CD14-positive monocyte (primary cell): ENCODE measurements around the gene GRIK5. TPM values are rescaled to one million over a fixed set of nuclear protein-coding genes. Genes with fewer than 3 reads are reported as not detected.

ENCODE experiments used
- DNase-seq, 3 donors: peaks; one replicate each; pipeline ENCODE4 v3.0.0-alpha.2; 2011 to 2022
- H2AFZ ChIP-seq: 2 replicates; pipeline ENCODE4 v1.6.0; 2012; ENCODE audit warnings: mild to moderate bottlenecking, low read depth, low read length, inconsistent platforms; ENCODE audit not compliant: insufficient read depth, poor library complexity, severe bottlenecking
- H3K27ac ChIP-seq, 2 donors: 1 replicate in 1 of 2; 2 replicates in 1 of 2; pipeline ENCODE4 v1.5.1; 2012 to 2013; ENCODE audit warnings: low read length in 2 of 2, control low read depth in 1 of 2, inconsistent platforms in 1 of 2, low read depth in 1 of 2, mild to moderate bottlenecking in 1 of 2
- H3K27me3 ChIP-seq, 2 donors: one replicate each; pipeline versions ENCODE4 v1.6.0 to v1.6.1; 2011 to 2013; ENCODE audit warnings: low read length in 2 of 2; ENCODE audit not compliant: control insufficient read depth in 2 of 2, insufficient read depth in 2 of 2
- H3K36me3 ChIP-seq, 2 donors: replicated peaks in 1 of 2; 1 replicate in 1 of 2; 2 replicates in 1 of 2; pipeline versions ENCODE4 v1.5.1 to v1.6.1; 2012 to 2013; ENCODE audit warnings: low read length in 2 of 2, control low read depth in 1 of 2, inconsistent platforms in 1 of 2, mild to moderate bottlenecking in 1 of 2; ENCODE audit not compliant: insufficient read depth in 2 of 2, control insufficient read depth in 1 of 2
- H3K4me1 ChIP-seq, 2 donors: 1 replicate in 1 of 2; 2 replicates in 1 of 2; pipeline versions ENCODE4 v1.5.1 to v1.6.1; 2012 to 2013; ENCODE audit warnings: low read length in 2 of 2, control low read depth in 1 of 2, inconsistent platforms in 1 of 2, mild to moderate bottlenecking in 1 of 2, moderate library complexity in 1 of 2; ENCODE audit not compliant: insufficient read depth in 2 of 2, control insufficient read depth in 1 of 2
- H3K4me2 ChIP-seq: replicated peaks from 2 replicates; pipeline ENCODE3; 2012; ENCODE audit warnings: low read length, moderate library complexity, mild to moderate bottlenecking; ENCODE audit not compliant: poor library complexity, severe bottlenecking; ENCODE audit errors: extremely low read depth
- H3K4me3 ChIP-seq, 3 experiments: fragments of 200-600 bp in 1 of 3; sonication (generic) in 1 of 3; replicated peaks in 1 of 3; 1 replicate in 2 of 3; 2 replicates in 1 of 3; pipeline ENCODE4 v1.5.1; 2011 to 2013; ENCODE audit warnings: low read length in 3 of 3, mild to moderate bottlenecking in 3 of 3, control low read depth in 2 of 3, low read depth in 2 of 3, inconsistent platforms in 1 of 3, moderate library complexity in 1 of 3
- H3K79me2 ChIP-seq: 2 replicates; pipeline ENCODE4 v1.6.0; 2012; ENCODE audit warnings: mild to moderate bottlenecking, control low read depth, inconsistent platforms, low read length, moderate library complexity; ENCODE audit not compliant: insufficient read depth
- H3K9ac ChIP-seq: 2 replicates; pipeline ENCODE4 v1.6.0; 2017; ENCODE audit warnings: low read length, mild to moderate bottlenecking; ENCODE audit not compliant: insufficient read depth, poor library complexity, severe bottlenecking
- H3K9me3 ChIP-seq, 2 donors: replicated peaks in 1 of 2; 1 replicate in 1 of 2; 2 replicates in 1 of 2; pipeline versions ENCODE4 v1.5.1 to v1.6.1; 2012 to 2013; ENCODE audit warnings: low read length in 2 of 2, control low read depth in 1 of 2; ENCODE audit not compliant: control insufficient read depth in 1 of 2, insufficient read depth in 1 of 2
- H4K20me1 ChIP-seq: 2 replicates; pipeline ENCODE4 v1.6.0; 2012; ENCODE audit warnings: mild to moderate bottlenecking, low read length, control low read depth, moderate library complexity; ENCODE audit not compliant: insufficient read depth
- H3K27ac Mint-ChIP-seq, 7 donors: one replicate each; pipeline ENCODE4 v1.8.0; 2020; ENCODE audit warnings: mild to moderate bottlenecking in 7 of 7, mixed read lengths in 7 of 7, moderate library complexity in 6 of 7, inconsistent platforms in 2 of 7
- H3K27me3 Mint-ChIP-seq, 3 donors: one replicate each; pipeline ENCODE4 v1.8.0; 2021 to 2022; ENCODE audit warnings: low read depth in 3 of 3, mild to moderate bottlenecking in 3 of 3, mixed read lengths in 3 of 3, moderate library complexity in 3 of 3, inconsistent platforms in 1 of 3
- H3K36me3 Mint-ChIP-seq, 2 donors: one replicate each; pipeline ENCODE4 v1.8.0; 2020; ENCODE audit warnings: mixed read lengths in 2 of 2, inconsistent platforms in 1 of 2, mild to moderate bottlenecking in 1 of 2
- H3K4me1 Mint-ChIP-seq: one replicate; pipeline ENCODE4 v1.8.0; 2020; ENCODE audit warnings: mild to moderate bottlenecking, mixed read lengths
- H3K4me3 Mint-ChIP-seq, 2 donors: one replicate each; pipeline ENCODE4 v1.8.0; 2020; ENCODE audit warnings: mild to moderate bottlenecking in 2 of 2, mixed read lengths in 2 of 2, moderate library complexity in 1 of 2
- H3K9me3 Mint-ChIP-seq, 7 donors: one replicate each; pipeline ENCODE4 v1.8.0; 2020 to 2022; ENCODE audit warnings: mixed read lengths in 7 of 7, mild to moderate bottlenecking in 6 of 7, moderate library complexity in 6 of 7, inconsistent platforms in 2 of 7
- WGBS: methylation state at CpG from one replicate; pipeline ENCODE4 v1.1.5; 2013; ENCODE audit warnings: missing lambda C conversion rate; ENCODE audit not compliant: insufficient coverage; 5-methylcytosine and 5-hydroxymethylcytosine counted together
- intact Hi-C, 2 donors: fragments of 100-400 bp; cut with micrococcal nuclease; formaldehyde crosslinking; loops; one replicate each; pipeline versions ENCODE4 v1.15.0 to v1.15.1; 2023
- polyA plus RNA-seq, 3 donors: library from polyadenylated mRNA; depleted of rRNA in 1 of 3; unstranded in 2 of 3; stranded (reverse) in 1 of 3; fragments of 300-500 nt in 2 of 3; fragments of >200 nt in 1 of 3; fragmentation: Illumina TruSeq in 2 of 3; gene quantifications; 1 replicate in 2 of 3; 2 replicates in 1 of 3; pipeline ENCODE4 v1.2.3, GENCODE V29; 2012 to 2021
- TF ChIP-seq, protein P1 (sequence below): fragments of 200-600 bp; IDR thresholded peaks from one replicate; pipeline ENCODE4 v1.8.0; 2022; ENCODE audit warnings: antibody characterized with exemption, mild to moderate bottlenecking

Gene GRIK5
- polyA plus RNA-seq, 3 donors: 0.12 to 0.28 TPM; not detected in 1

DNA sequence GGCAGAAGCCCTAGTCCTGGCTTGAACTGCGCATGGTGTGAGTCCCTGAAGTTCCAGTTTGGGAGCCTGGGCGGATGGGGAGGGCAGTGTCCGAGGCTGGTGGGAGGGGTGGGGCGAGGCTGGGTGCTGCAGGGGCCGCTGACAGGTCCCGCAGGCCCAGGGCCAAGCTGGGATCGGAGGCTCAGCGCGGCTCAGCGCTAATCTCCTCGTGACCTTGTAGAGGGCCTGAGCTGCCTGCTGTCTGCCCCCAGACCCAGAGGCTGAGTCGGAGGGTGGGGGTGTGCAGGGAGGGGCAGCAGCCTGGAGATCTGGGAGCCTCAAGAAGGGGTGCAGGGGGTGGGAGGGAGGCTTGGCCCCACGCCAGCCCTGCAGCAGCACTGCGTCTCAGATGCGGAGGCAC lies 79.0 kb downstream of the GRIK5 start:
- no peak overlapping the region for H3K4me2 ChIP-seq
- H3K9me3 ChIP-seq: no peaks in the 10 kb centered on the region
- no peak overlapping the region for H3K27ac Mint-ChIP-seq
- DNase-seq: no peak
- H3K27me3 ChIP-seq: peaks cover 4 to 29% of the 10 kb centered on the region in 2 donors
- no peaks in the 10 kb centered on the region for H3K79me2 ChIP-seq
- H3K4me1 ChIP-seq: peaks cover 4 to 13% of the 10 kb centered on the region in 2 donors
- H3K27ac ChIP-seq: no peak overlapping the region
- no peaks in the 10 kb centered on the region for H3K36me3 ChIP-seq
- no peak overlapping the region for H3K4me3 ChIP-seq
- H3K36me3 Mint-ChIP-seq: no peaks in the 10 kb centered on the region
- peaks cover 7% of the 10 kb centered on the region for H3K4me1 Mint-ChIP-seq
- no peak overlapping the region for H3K4me3 Mint-ChIP-seq
- no peaks in the 10 kb centered on the region for H4K20me1 ChIP-seq
- no peak overlapping the region for H2AFZ ChIP-seq
- H3K27me3 Mint-ChIP-seq: peaks cover 23 to 36% (median 25%) of the 10 kb centered on the region in 3 donors
- H3K9me3 Mint-ChIP-seq: peaks cover 0 to 5% (median 0%) of the 10 kb centered on the region in 7 donors
- TF ChIP-seq, protein P1, sequence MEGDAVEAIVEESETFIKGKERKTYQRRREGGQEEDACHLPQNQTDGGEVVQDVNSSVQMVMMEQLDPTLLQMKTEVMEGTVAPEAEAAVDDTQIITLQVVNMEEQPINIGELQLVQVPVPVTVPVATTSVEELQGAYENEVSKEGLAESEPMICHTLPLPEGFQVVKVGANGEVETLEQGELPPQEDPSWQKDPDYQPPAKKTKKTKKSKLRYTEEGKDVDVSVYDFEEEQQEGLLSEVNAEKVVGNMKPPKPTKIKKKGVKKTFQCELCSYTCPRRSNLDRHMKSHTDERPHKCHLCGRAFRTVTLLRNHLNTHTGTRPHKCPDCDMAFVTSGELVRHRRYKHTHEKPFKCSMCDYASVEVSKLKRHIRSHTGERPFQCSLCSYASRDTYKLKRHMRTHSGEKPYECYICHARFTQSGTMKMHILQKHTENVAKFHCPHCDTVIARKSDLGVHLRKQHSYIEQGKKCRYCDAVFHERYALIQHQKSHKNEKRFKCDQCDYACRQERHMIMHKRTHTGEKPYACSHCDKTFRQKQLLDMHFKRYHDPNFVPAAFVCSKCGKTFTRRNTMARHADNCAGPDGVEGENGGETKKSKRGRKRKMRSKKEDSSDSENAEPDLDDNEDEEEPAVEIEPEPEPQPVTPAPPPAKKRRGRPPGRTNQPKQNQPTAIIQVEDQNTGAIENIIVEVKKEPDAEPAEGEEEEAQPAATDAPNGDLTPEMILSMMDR: no peak
- no peak overlapping the region for H3K9ac ChIP-seq
- intact Hi-C loops: no loop called here
- 87% methylated on average over 14 of the region's 15 CpGs for WGBS

DNA sequence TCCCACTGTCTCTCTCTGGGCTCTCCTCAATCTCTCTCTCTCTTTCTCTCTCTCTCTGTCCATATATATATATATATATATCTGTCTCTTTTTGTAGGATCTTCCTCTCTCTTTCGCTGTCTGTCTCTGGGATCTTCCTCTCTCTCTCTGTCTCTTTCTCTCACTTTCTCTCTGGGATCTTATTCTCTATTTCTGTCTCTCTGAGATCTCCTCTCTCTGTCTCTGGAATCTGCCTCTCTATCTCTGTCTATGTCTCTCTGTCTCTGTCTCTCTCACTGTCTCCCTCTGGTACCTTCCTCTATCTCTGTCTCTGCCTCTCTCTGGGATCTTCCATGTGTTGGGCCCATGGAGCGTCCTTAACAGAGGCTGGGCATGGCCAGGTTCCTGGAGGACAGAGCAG lies 79.4 kb downstream of the GRIK5 start:
- Mint-ChIP-seq H3K9me3 (peaks cover 0 to 5% (median 0%) of the 10 kb centered on the region in 7 donors), H3K27ac (no peak overlapping the region), H3K4me3 (no peak overlapping the region), H3K4me1 (peaks cover 7% of the 10 kb centered on the region), H3K27me3 (peaks cover 19 to 32% (median 20%) of the 10 kb centered on the region in 3 donors), H3K36me3 (no peaks in the 10 kb centered on the region)
- H3K4me1 ChIP-seq: peaks cover 4 to 13% of the 10 kb centered on the region in 2 donors
- no peak overlapping the region for H3K4me2 ChIP-seq
- no peak for DNase-seq
- no peaks in the 10 kb centered on the region for H3K9me3 ChIP-seq
- TF ChIP-seq, protein P1: no peak
- no peaks in the 10 kb centered on the region for H4K20me1 ChIP-seq
- WGBS: 100% methylated on average over 2 of the region's 2 CpGs
- no peaks in the 10 kb centered on the region for H3K79me2 ChIP-seq
- no peak overlapping the region for H3K27ac ChIP-seq
- intact Hi-C loops: no loop called here
- H2AFZ ChIP-seq: no peak overlapping the region
- H3K36me3 ChIP-seq: no peaks in the 10 kb centered on the region
- no peak overlapping the region for H3K4me3 ChIP-seq
- peaks cover 4 to 26% of the 10 kb centered on the region in 2 donors for H3K27me3 ChIP-seq
- no peak overlapping the region for H3K9ac ChIP-seq
